HAP-1 (cell line): Measurements from ENCODE around the gene AATK.

Experiments used
- DNase-seq, 2 experiments: peaks; one replicate each; pipeline ENCODE4 v3.0.0-alpha.2; 2016 to 2020; ENCODE audit warnings: low spot score in 2 of 2
- H3K27me3 ChIP-seq: fragments of 250-450 bp; sonication (Bioruptor Pico); 2 replicates; pipeline ENCODE4 v1.5.1; 2020; ENCODE audit warnings: low read depth, mild to moderate bottlenecking, moderate library complexity
- H3K36me3 ChIP-seq: fragments of 250-450 bp; sonication (Bioruptor Pico); replicated peaks from 2 replicates; pipeline ENCODE4 v1.5.1; 2020; ENCODE audit warnings: mild to moderate bottlenecking
- H3K4me1 ChIP-seq: fragments of 250-450 bp; sonication (Bioruptor Pico); 2 replicates; pipeline ENCODE4 v1.5.1; 2020; ENCODE audit warnings: mild to moderate bottlenecking
- H3K4me3 ChIP-seq: fragments of 250-450 bp; sonication (Bioruptor Pico); 2 replicates; pipeline ENCODE4 v1.5.1; 2020; ENCODE audit warnings: mild to moderate bottlenecking, moderate library complexity
- H3K9me3 ChIP-seq: fragments of 250-450 bp; sonication (Bioruptor Pico); 2 replicates; pipeline ENCODE4 v1.5.1; 2020; ENCODE audit warnings: mild to moderate bottlenecking, moderate library complexity
- in situ Hi-C: fragments of 300-500 bp; cut with MboI; formaldehyde crosslinking; loops from 3 replicates; pipeline ENCODE4 v1.14.3; 2020; ENCODE audit warnings: low sequenced_read_pairs, inconsistent platforms, mixed read lengths

Gene AATK, protein sequence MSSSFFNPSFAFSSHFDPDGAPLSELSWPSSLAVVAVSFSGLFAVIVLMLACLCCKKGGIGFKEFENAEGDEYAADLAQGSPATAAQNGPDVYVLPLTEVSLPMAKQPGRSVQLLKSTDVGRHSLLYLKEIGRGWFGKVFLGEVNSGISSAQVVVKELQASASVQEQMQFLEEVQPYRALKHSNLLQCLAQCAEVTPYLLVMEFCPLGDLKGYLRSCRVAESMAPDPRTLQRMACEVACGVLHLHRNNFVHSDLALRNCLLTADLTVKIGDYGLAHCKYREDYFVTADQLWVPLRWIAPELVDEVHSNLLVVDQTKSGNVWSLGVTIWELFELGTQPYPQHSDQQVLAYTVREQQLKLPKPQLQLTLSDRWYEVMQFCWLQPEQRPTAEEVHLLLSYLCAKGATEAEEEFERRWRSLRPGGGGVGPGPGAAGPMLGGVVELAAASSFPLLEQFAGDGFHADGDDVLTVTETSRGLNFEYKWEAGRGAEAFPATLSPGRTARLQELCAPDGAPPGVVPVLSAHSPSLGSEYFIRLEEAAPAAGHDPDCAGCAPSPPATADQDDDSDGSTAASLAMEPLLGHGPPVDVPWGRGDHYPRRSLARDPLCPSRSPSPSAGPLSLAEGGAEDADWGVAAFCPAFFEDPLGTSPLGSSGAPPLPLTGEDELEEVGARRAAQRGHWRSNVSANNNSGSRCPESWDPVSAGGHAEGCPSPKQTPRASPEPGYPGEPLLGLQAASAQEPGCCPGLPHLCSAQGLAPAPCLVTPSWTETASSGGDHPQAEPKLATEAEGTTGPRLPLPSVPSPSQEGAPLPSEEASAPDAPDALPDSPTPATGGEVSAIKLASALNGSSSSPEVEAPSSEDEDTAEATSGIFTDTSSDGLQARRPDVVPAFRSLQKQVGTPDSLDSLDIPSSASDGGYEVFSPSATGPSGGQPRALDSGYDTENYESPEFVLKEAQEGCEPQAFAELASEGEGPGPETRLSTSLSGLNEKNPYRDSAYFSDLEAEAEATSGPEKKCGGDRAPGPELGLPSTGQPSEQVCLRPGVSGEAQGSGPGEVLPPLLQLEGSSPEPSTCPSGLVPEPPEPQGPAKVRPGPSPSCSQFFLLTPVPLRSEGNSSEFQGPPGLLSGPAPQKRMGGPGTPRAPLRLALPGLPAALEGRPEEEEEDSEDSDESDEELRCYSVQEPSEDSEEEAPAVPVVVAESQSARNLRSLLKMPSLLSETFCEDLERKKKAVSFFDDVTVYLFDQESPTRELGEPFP (N-terminal part only)

DNA sequence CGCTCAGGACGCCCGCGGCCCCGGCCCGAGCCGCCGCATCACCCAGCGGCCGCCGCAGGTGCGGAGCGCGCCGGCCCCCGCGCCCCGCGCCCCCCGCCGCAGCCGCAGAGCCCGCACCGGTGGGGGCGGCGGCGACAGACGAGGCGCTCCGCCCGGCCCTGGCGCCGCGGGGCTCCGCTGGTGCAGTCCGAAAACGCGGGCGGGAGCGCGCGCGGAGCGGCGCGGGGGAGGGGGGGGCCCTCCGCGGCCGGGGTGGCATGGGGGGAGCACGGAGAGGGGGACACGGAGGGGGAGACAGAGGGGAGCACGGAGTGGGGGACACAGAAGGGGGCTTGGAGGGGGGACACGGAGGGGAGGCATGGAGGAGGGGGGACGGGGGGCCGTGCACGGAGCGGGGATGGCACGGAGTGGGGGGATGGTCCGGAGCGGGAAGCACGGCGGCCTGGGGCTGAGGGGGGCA is at the start of gene AATK:
Gene AATK, minus strand, starts transcription at position 189 of the 460 bp plus-strand sequence. CDS start 229 bp downstream, outside the sequence.
- H3K36me3 ChIP-seq = no peaks in the 10 kb centered on the region
- in situ Hi-C loops = no loop called here
- peak within 1 kb of the TSS; percentile 50 for H3K4me3 ChIP-seq
- H3K4me1 ChIP-seq = peaks cover 5% of the 10 kb centered on the region; the same call in 1 of the 2 replicates
- DNase-seq = no peak
- no peaks in the 10 kb centered on the region for H3K27me3 ChIP-seq
- no peaks in the 10 kb centered on the region for H3K9me3 ChIP-seq

DNA sequence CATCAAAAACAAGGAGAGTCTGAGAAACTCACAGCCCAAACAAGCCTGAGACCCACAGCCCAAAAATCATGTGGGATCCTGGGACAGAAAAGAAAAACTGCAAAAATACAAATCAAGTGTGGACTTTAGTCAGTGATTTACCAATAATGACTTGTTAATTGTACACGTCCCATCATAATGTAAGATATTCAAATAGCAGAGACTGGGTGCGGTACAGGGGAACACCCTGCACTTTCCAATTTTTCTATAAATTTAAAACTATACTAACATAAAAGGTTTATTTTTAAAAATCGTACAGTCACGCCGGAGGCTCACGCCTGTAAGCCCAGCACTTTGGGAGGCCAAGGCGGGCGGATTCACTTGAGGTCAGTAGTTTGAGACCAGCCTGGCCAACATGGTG is 48.0 kb upstream of the AATK start:
- H3K36me3 ChIP-seq = no peaks in the 10 kb centered on the region; the same call in 1 of the 2 replicates
- DNase-seq = no peak
- no peaks in the 10 kb centered on the region for H3K9me3 ChIP-seq
- no peaks in the 10 kb centered on the region for H3K27me3 ChIP-seq
- H3K4me3 ChIP-seq = no peak overlapping the region
- no peaks in the 10 kb centered on the region for H3K4me1 ChIP-seq
- in situ Hi-C loops = no loop called here

DNA sequence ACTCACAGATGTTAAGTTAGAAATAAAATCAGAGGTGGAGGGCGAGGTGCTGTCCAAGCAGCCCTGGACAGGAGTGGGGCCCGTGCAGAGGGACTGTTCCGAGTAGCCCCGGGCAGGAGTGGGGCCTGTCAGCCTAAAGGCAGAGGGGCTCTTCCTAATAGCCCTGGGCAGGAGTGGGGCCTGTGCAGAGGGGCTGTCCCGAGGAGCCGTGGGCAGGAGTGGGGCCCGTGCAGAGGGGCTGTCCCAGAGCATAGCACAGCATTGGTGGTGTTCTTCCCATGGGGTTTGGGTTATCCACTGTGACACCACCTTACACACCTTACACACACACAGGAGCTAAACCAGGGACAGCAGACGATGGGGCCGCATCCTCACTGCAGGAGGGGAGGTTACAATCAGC is 46.3 kb upstream of the AATK start:
- DNase-seq = no peak
- no peaks in the 10 kb centered on the region for H3K27me3 ChIP-seq
- in situ Hi-C loops = no loop called here
- no peaks in the 10 kb centered on the region; the same call in none of the 2 replicates for H3K36me3 ChIP-seq
- no peaks in the 10 kb centered on the region for H3K9me3 ChIP-seq
- no peaks in the 10 kb centered on the region for H3K4me1 ChIP-seq
- no peak overlapping the region for H3K4me3 ChIP-seq

DNA sequence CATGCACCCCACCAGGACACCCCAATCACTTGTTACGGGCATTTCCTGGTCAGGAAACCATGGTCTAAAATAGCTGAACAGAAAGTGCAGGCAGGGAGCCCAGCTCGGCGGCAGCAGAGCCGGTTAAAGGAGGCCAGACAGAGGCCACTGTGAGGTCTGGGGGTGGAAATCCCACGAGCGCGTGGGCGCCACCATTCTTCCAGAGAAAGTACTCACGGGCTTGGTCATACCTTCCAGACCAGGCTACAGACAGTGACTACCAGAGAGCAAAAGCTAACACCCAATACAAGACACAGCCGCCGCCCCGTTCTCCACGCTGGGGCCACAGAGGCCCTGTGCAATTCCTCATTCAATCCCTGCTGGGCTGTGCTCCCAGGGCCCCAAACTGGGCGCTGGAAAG is 44.8 kb upstream of the AATK start:
- Histone ChIP-seq H3K36me3 (no peaks in the 10 kb centered on the region; the same call in none of the 2 replicates), H3K9me3 (no peaks in the 10 kb centered on the region), H3K4me1 (no peaks in the 10 kb centered on the region), H3K27me3 (no peaks in the 10 kb centered on the region), H3K4me3 (no peak overlapping the region)
- in situ Hi-C loops = no loop called here
- no peak for DNase-seq

DNA sequence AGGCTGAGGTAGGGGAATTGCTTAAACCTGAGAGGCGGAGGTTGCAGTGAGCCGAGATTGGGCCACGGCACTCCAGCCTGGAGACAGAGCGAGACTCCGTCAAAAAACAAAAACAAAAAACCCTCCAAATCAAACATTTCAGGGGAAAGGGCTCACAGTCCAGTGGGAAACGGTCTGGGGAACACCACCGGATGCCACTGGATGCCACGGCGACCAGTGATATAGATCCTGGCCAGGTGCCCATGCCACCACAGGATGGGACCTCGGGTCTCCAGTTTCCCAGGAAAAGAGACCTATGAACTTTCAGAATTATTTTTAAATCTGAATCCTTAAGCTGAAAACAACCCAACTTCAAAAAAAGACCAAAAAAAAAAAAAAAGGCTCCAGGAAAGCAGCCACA is 44.4 kb upstream of the AATK start:
- no peaks in the 10 kb centered on the region for H3K4me1 ChIP-seq
- H3K9me3 ChIP-seq = no peaks in the 10 kb centered on the region
- H3K4me3 ChIP-seq = no peak overlapping the region
- DNase-seq = no peak
- H3K27me3 ChIP-seq = no peaks in the 10 kb centered on the region
- in situ Hi-C loops = no loop called here
- H3K36me3 ChIP-seq = no peaks in the 10 kb centered on the region; the same call in 1 of the 2 replicates

DNA sequence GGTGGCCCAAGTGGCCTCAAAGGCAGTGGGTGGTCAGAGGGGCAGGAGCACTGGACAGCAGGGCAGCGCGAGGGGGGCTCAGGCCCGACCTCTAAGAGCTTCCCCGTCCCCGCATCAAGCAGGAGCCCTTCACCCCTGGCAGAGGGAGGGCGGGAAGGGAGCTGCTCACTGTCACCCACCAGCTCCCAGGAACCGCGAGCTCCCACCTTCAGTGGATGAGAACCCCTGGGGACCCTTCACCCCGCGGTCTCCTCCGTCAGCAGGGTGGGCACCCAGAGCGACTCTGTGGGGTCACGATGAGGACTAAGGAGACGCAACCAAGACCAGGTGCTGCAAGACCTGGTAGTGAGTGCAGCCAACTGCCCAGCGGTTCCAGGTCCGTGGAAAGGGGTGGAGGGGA is 43.1 kb upstream of the AATK start:
- no peak overlapping the region for H3K4me3 ChIP-seq
- in situ Hi-C loops = no loop called here
- H3K4me1 ChIP-seq = no peaks in the 10 kb centered on the region
- H3K36me3 ChIP-seq = no peaks in the 10 kb centered on the region; the same call in 1 of the 2 replicates
- H3K27me3 ChIP-seq = no peaks in the 10 kb centered on the region
- no peak for DNase-seq
- H3K9me3 ChIP-seq = no peaks in the 10 kb centered on the region

DNA sequence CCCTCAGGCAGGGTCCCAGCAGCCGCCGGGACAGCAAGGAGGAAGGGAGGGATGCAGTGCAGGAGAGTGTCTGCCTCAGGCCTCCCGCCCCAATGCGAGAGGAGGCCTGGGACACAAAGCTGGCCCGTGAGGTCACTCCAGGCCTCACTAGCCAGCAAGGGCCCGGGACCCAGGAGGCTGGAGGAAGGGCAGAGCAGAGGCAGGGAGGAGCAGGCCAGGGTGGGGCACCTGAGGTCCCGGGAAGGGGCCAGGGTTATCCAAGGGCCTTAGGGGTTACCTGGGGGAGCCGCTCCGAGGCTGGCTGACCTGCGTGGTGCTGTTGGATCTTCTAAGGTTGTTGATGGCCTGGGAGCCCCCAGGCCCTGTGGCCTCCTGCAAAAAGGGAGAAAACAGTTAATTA is 42.6 kb upstream of the AATK start:
- in situ Hi-C loops = no loop called here
- H3K27me3 ChIP-seq = no peaks in the 10 kb centered on the region
- no peak for DNase-seq

DNA sequence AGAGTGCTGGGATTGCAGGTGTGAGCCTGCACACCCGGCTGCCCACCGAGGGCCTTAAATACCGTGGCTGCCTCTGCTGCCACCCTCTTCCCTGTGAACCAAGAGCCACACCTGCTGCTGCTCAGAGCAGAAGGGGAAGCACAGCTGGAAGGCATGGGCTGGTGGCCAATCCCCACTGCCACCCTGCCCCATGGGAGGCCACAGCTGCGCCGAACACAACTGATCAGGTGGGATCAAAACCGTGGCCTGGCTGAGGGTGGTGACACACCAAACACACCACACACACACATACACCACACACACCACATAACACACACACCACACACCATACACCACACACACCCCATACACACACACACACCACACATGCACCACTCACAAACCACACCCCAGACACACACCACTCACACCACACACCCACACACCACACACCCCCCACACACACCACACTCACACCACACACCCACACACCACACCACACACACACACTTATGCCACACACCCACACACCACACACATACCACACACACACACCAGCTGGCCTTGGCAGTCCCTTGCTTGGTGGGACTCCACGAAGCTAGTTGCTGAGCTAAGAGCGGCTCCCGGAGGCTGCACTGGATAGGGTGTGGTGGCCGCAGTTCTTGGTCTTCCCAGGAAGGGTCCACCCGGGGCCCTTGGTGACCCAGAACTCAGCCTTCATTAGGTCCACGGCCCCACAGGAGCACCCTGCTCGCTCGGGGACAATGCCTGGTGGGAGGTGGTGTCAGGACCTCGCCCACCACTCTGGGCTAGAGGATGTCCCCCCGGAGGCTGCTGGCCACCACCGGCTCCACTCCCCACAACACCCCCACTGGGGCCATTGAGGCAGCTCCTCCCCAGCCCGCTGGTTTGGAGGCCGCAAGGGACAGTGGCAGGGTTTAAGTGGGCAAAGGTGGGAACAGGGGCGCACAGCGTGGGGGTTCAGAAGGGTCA is 41.9 kb upstream of the AATK start:
- H3K9me3 ChIP-seq = no peaks in the 10 kb centered on the region
- H3K27me3 ChIP-seq = no peaks in the 10 kb centered on the region
- no peak overlapping the region for H3K4me3 ChIP-seq
- DNase-seq = no peak
- in situ Hi-C loops = no loop called here
- H3K36me3 ChIP-seq = no peaks in the 10 kb centered on the region; the same call in 1 of the 2 replicates
- H3K4me1 ChIP-seq = no peaks in the 10 kb centered on the region

More for the DNA sequence above, 42.6 kb upstream of the AATK start:
- no peaks in the 10 kb centered on the region for H3K9me3 ChIP-seq
- H3K36me3 ChIP-seq = no peaks in the 10 kb centered on the region; the same call in 1 of the 2 replicates
- no peak overlapping the region for H3K4me3 ChIP-seq
- no peaks in the 10 kb centered on the region for H3K4me1 ChIP-seq

DNA sequence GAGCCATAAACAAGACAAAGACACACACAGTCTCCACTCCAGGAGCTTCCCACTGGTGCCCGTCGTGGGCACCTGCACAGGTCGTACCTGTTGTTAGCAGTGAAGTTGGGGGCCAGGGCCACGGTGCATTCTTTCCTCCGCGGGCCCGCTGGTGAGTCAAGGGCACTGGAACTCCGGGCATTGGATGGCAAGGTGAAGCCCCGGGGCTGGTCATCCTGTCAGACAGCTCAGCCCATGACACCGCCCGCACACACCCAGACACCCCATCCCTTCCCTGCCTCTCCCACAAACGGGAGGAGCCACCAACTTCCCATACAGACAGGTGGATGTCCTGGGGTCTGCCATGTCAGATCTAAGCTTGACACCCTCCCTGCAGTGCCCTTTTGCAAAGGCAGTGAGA is 40.6 kb upstream of the AATK start:
- H3K27me3 ChIP-seq = no peaks in the 10 kb centered on the region
- no peaks in the 10 kb centered on the region for H3K9me3 ChIP-seq
- in situ Hi-C loops = no loop called here
- H3K4me1 ChIP-seq = no peaks in the 10 kb centered on the region
- DNase-seq = no peak
- no peak overlapping the region for H3K4me3 ChIP-seq
- no peaks in the 10 kb centered on the region; the same call in 1 of the 2 replicates for H3K36me3 ChIP-seq

DNA sequence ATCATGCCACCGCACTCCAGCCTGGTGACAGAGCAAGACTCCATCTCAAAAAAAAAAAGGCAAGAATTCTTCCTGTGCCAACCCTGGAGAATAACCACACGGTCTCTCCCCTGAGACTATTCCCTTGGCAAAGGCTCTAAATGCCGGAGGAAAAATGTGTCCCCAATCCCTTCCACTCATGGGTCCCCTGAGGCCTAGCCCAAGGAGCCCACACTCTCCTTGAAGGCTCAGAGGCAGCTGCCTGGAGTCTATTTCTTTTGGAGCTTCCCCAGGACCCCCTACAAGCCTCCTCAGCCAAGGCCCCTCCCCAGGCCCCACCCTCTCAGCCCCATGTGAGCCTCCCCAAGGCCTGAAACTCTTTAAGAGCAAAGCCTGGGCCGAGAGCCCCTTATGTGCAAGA is 40.1 kb upstream of the AATK start:
- in situ Hi-C loops = no loop called here
- Histone ChIP-seq H3K4me1 (no peaks in the 10 kb centered on the region), H3K36me3 (no peaks in the 10 kb centered on the region; the same call in 1 of the 2 replicates), H3K9me3 (no peaks in the 10 kb centered on the region), H3K27me3 (no peaks in the 10 kb centered on the region), H3K4me3 (no peak overlapping the region)
- DNase-seq = no peak

DNA sequence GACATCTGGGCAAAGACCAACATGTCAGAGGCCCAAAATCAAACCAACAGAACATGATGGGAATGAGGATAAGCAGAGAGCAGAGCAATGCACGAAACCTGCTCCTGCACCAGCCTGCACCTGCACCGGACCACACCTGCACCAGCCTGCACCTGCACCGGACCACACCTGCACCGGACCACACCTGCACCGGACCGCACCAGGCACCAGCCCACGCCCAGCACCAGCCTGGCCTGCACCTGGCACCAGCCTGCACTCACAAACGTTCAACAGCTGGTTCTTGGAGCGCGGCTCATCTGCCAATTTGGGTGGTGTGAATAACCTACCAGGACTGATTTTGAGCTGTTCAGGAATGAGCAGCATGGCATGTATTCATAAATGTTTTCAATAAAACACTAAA is 38.6 kb upstream of the AATK start:
- in situ Hi-C loops = no loop called here
- Histone ChIP-seq H3K4me3 (no peak overlapping the region), H3K36me3 (peaks cover 1% of the 10 kb centered on the region; the same call in 1 of the 2 replicates), H3K4me1 (no peaks in the 10 kb centered on the region), H3K27me3 (no peaks in the 10 kb centered on the region), H3K9me3 (no peaks in the 10 kb centered on the region)
- no peak for DNase-seq

DNA sequence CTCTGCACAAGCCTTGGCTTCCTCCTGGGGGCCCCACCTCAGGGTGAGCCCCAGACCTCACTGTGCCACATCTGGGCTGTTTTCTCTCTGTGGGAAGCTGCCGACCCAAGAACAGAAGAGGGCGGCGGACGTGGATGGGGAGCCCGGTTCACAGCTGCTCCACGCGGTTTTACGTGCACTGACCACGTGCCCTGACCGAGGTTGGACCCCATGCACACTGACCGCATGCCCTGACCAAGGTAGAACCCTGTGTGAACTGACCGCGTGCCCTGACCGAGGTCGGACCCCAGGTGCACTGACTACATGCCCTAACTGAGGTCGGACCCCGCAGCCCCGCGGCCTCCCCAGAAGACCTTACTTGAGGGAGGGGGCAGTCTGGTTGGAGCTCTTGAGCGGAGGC is 37.1 kb upstream of the AATK start:
- in situ Hi-C loops = no loop called here
- Histone ChIP-seq H3K4me3 (no peak overlapping the region), H3K36me3 (peaks cover 2% of the 10 kb centered on the region; the same call in 1 of the 2 replicates), H3K4me1 (no peaks in the 10 kb centered on the region), H3K9me3 (no peaks in the 10 kb centered on the region), H3K27me3 (no peaks in the 10 kb centered on the region)
- no peak for DNase-seq
